ENCODE measurements around the gene PREX1. TPM values are rescaled to one million over a fixed set of nuclear protein-coding genes. Genes with fewer than 3 reads are reported as not detected.

PREX1 gene
- total RNA-seq, 1 donor from 2014 or later = 66.0 TPM

DNA sequence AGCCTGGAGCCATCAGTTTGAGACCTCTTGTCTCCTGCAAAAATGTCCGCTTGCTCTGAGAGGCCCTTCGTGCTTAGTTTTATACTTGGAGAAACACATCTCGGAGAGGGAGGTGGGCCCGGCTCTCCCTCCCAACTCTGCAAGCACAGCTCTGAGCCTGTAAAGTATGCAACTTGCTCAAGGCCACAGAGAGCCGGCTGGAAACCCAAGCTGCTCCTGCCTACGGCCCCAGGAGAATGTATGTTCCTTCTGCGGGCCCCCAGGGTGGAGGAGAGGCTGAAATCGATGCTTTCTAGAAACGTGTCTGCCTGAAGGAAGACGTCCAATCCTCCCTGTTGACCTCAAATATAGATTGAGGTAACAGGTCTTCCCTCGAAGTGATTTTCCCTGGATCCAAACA, 205.4 kb downstream of the PREX1 start:
- TF ChIP-seq, protein P1, sequence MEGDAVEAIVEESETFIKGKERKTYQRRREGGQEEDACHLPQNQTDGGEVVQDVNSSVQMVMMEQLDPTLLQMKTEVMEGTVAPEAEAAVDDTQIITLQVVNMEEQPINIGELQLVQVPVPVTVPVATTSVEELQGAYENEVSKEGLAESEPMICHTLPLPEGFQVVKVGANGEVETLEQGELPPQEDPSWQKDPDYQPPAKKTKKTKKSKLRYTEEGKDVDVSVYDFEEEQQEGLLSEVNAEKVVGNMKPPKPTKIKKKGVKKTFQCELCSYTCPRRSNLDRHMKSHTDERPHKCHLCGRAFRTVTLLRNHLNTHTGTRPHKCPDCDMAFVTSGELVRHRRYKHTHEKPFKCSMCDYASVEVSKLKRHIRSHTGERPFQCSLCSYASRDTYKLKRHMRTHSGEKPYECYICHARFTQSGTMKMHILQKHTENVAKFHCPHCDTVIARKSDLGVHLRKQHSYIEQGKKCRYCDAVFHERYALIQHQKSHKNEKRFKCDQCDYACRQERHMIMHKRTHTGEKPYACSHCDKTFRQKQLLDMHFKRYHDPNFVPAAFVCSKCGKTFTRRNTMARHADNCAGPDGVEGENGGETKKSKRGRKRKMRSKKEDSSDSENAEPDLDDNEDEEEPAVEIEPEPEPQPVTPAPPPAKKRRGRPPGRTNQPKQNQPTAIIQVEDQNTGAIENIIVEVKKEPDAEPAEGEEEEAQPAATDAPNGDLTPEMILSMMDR (IDR thresholded peaks at IDR 0.05) = no peak
- peaks cover 16% of the 10 kb centered on the region for H3K36me3 ChIP-seq
- no peak overlapping the region for H3K27ac ChIP-seq
- no peaks in the 10 kb centered on the region for H3K27me3 ChIP-seq
- no peaks in the 10 kb centered on the region for H3K9me3 ChIP-seq
- H3K4me3 ChIP-seq = no peak overlapping the region
- DNase-seq (no peak), ATAC-seq (no peak)
- peaks cover 17% of the 10 kb centered on the region for H3K4me1 ChIP-seq
- intact Hi-C loops (cut with DNase I) = loop anchor here (10.0 kb wide), 1 partner anchor 958 kb away; no protein-coding TSS in a partner anchor

DNA sequence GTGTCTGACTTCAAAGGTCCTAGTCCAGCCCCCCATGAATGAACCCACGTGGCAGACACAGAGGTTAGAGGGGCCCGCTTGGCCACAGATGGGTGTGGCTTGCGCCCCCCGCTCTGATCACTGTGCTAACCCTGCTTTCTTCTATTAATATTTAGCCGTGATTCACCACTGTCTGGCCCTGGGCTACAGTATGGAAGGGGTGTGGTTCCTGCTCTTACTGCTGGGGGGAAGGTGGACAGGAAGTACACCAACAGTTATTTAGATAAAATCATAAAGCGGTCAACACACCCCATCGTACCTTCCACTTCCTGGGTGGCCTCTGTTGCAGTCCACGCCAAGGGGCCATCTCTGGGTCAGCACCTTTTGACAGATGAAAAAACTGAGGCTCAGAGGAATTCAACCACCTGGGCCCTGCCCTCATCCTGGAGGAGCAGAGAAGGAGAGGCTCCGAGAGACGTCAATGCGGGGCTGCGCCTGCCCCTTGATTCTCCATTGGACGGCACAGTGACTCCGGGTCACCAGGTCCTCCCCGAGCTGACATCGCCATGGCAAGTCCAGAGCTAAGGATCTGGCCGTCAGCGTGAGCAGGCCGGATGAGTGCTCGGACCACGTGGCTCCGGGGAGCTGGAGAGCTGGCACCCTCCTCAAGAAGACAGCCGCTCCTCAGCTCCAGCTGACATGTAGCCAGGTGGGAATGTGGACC, 206.3 kb downstream of the PREX1 start:
- peaks cover 12% of the 10 kb centered on the region for H3K36me3 ChIP-seq
- ATAC-seq = no peak
- TF ChIP-seq, protein P1 (IDR thresholded peaks at IDR 0.05) = no peak

DNA sequence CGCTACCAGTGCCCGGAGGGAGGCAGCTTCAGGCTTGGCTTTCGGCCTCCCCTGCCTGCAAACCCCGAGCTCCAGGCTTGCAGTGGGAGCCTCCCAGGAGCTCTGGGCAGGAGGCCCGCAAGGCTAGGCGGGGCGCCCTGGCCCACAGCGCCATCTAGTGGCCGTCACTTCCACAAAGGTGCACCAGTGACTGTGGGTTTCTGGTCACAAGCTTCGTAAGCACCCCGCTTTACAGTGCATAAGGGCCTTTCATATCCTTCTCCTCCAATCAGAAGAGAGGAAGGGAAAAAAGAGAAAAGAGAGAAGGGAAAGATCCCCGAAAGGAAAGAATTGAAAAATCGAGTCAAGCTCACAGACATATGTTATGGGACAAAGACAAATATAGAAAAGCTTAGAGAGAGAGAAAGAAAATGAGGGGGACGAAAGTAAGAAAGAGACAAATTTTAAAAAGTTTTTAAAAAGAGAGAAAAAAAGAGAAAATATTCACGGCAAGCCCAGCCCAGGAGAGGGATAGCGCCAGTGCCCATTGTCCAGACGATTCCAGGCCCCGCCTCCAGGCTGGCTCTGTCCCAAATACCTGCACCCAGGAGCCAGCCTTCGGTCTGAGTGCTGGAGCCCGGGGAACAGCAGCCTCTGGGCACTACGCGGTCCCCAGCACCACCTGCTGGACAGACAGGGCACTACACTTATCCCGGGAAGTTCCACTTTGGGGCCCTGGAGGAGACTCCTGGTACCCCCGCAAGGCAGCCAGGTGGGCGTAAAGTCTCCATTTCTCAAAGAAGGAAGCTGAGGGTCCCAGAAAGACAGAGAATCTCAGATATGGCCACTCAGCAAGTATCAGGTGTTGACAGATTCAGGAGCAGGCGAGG, 207.1 kb downstream of the PREX1 start:
- TF ChIP-seq, protein P1 (IDR thresholded peaks at IDR 0.05) = peak; percentile 85
- intact Hi-C loops (cut with DNase I) = loop anchor here (10.0 kb wide), 1 partner anchor 956 kb away; no protein-coding TSS in a partner anchor
- Histone ChIP-seq H3K36me3 (peaks cover 4% of the 10 kb centered on the region), H3K9me3 (no peaks in the 10 kb centered on the region), H3K4me3 (peak overlapping the region; percentile 22), H3K27ac (no peak overlapping the region), H3K27me3 (no peaks in the 10 kb centered on the region), H3K4me1 (peaks cover 17% of the 10 kb centered on the region)
- ATAC-seq = peak; percentile 92
- DNase-seq = peak; percentile 92

More for the DNA sequence above, 206.3 kb downstream of the PREX1 start:
- Histone ChIP-seq H3K27me3 (no peaks in the 10 kb centered on the region), H3K9me3 (no peaks in the 10 kb centered on the region), H3K4me1 (peaks cover 17% of the 10 kb centered on the region), H3K27ac (no peak overlapping the region), H3K4me3 (no peak overlapping the region)
- peak; percentile 61 for DNase-seq
- intact Hi-C loops (cut with DNase I) = loop anchor here (10.0 kb wide), 1 partner anchor 957 kb away; no protein-coding TSS in a partner anchor

DNA sequence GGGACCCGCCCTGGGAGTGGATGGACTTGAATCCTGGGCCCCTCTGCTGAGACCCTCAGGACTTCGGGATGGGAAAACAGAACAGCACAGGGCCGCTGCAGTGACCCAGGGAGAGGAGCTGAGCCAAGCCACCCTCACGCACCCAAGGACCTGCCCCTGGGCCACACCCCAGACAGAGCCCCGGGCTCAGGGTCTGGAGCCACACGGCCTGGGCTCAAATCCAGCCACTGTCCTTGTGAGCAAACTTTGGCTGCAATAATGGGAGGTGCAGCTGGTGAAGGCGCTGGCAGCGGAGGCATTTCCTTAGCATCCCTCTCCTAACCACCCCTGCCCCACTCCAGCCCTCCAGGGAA, 207.7 kb downstream of the PREX1 start:
- H3K4me1 ChIP-seq = peaks cover 17% of the 10 kb centered on the region
- intact Hi-C loops (cut with DNase I) = loop anchor here (10.0 kb wide), 1 partner anchor 955 kb away; no protein-coding TSS in a partner anchor
- TF ChIP-seq, protein P1 (IDR thresholded peaks at IDR 0.05) = no peak
- H3K4me3 ChIP-seq = no peak overlapping the region
- no peak for DNase-seq
- H3K9me3 ChIP-seq = no peaks in the 10 kb centered on the region
- no peaks in the 10 kb centered on the region for H3K36me3 ChIP-seq
- no peak overlapping the region for H3K27ac ChIP-seq
- H3K27me3 ChIP-seq = no peaks in the 10 kb centered on the region
- no peak for ATAC-seq

DNA sequence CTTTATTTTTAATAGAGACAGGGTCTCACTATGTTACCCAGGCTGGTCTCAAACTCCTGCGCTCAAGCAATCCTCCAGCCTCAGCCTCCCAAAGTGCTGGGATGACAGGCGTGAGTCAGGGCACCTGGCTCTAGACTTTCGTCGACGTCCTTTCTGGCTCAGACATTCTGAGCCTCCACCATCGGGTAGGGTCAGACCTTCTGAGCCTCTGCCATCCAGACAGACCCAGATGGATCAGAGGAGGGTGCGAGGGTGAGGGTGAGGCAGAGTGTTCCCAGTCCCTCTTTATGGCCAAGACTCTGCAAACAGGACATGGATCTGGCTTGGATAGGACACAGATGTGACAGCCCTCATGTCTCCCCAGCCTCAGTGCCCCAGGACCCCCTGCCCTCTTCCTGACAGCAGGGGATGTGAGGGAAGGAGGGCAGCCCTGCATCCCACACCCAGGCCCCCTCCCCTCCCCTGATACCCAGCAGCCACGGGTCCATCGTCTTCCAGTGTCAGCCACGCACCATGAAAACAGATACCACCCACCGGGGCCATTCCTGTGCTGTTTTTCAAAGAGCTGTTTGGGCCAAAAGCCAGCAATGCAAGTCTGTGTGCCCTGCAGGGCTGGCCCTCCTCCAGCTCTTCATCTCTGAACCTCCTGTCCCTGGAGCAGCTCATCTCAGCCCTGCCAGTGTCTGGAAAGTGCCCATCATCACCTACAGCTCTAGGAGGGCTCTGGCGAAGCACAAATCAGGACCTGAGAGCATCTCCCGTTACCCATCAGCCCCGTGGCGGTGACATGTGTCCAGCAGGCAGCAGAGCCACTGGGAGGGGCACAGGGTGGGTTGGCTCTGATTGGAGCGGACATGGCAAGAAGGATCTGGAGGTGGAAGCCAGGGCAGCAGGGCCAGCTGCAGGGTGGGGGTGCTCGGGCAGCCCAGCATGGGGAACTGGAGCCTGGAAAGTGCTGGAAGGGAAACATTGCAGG, 208.4 kb downstream of the PREX1 start:
- DNase-seq = peak; percentile 63
- no peak overlapping the region for H3K27ac ChIP-seq
- no peaks in the 10 kb centered on the region for H3K36me3 ChIP-seq
- H3K9me3 ChIP-seq = no peaks in the 10 kb centered on the region
- H3K4me3 ChIP-seq = no peak overlapping the region
- TF ChIP-seq, protein P1 (IDR thresholded peaks at IDR 0.05) = no peak
- peaks cover 17% of the 10 kb centered on the region for H3K4me1 ChIP-seq
- no peak for ATAC-seq
- no peaks in the 10 kb centered on the region for H3K27me3 ChIP-seq
- intact Hi-C loops (cut with DNase I) = loop anchor here (10.0 kb wide), 1 partner anchor 955 kb away; no protein-coding TSS in a partner anchor

Measured in upper lobe of right lung (tissue), 1 donor.